ENCODE measurements around the gene PRELP. TPM values are rescaled to one million over a fixed set of nuclear protein-coding genes. Genes with fewer than 3 reads are reported as not detected.
"Not testable (repeated sequence)": the region's sequence is repeated elsewhere in the genome, so short reads cannot be mapped to it uniquely, and the experiment has no call there.

PRELP gene
- total RNA-seq, 1 experiment from 2014 or later = not detected

- no peak overlapping the region for H3K27ac ChIP-seq (ENCODE audit: low read length)
- H3K36me3 ChIP-seq (ENCODE audit: insufficient read depth, low read length) = no peaks in the 10 kb centered on the region
- H3K27me3 ChIP-seq (ENCODE audit: low read length) = no peaks in the 10 kb centered on the region
- H4K20me1 ChIP-seq (ENCODE audit: insufficient read depth, low read depth, low read length) = no peaks in the 10 kb centered on the region
- no peak for DNase-seq
- peaks cover 22% of the 10 kb centered on the region for H3K4me1 ChIP-seq (ENCODE audit: low read length)
- H3K9me3 ChIP-seq (ENCODE audit: low read length) = no peaks in the 10 kb centered on the region
- no peak overlapping the region for H3K9ac ChIP-seq (ENCODE audit: low read length)
- H3K4me3 ChIP-seq (ENCODE audit: low read length) = no peak overlapping the region
- no peaks in the 10 kb centered on the region for H3K79me2 ChIP-seq (ENCODE audit: low read length)
- H3K9me2 ChIP-seq (replicated peaks; ENCODE audit: insufficient read depth, low read length) = no peaks in the 10 kb centered on the region
- H2AFZ ChIP-seq (ENCODE audit: low read length) = no peak overlapping the region
- H3K4me2 ChIP-seq (ENCODE audit: low read depth, low read length, poor library complexity, severe bottlenecking) = no peak overlapping the region
These were observed 10.9 kb upstream of the PRELP start for GRCh38 chr1:203464743-203465142.

DNA sequence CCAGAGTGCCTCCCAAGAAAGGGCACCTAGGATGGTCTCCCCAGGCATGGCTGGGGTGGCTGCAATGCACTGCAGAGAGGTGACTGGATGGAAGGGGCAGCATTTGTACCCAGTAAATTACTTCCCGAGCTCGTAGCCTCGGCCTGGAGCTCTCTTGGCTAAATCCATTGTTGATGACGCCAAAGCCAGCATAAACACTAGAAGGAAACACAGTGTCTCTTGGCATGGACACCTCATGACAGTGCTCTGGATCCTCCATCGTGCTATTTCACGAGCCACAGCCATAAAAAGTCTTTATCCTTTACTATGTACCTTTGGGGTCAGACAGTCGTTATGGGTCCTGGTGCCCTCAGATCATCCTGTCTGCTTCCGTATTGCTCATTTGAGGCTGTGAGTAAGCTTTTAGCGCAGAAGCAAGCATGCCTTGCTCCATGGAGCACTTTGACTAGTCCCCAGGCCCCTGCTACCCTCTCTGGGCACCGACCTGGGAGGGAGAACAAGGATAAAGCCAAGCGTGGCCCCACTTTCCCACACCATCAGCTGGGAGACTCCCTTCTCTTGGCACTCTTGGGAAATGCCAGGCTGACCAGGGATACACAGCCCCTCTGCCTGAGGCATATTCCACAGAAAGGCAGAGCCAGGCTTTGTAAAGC is 10.3 kb upstream of the PRELP start:
- Histone ChIP-seq H3K4me3 (ENCODE audit: low read length) (no peak overlapping the region), H3K9me2 (replicated peaks; ENCODE audit: insufficient read depth, low read length) (no peaks in the 10 kb centered on the region), H3K4me2 (ENCODE audit: low read depth, low read length, poor library complexity, severe bottlenecking) (no peak overlapping the region), H3K36me3 (ENCODE audit: insufficient read depth, low read length) (no peaks in the 10 kb centered on the region), H3K79me2 (ENCODE audit: low read length) (no peaks in the 10 kb centered on the region), H3K9me3 (ENCODE audit: low read length) (no peaks in the 10 kb centered on the region), H3K4me1 (ENCODE audit: low read length) (peaks cover 18% of the 10 kb centered on the region), H3K27ac (ENCODE audit: low read length) (no peak overlapping the region), H3K27me3 (ENCODE audit: low read length) (no peaks in the 10 kb centered on the region), H2AFZ (ENCODE audit: low read length) (no peak overlapping the region), H3K9ac (ENCODE audit: low read length) (no peak overlapping the region), H4K20me1 (ENCODE audit: insufficient read depth, low read depth, low read length) (no peaks in the 10 kb centered on the region)
- DNase-seq = no peak

GRCh38 chr1:203465948-203466347 is 9.7 kb upstream of the PRELP start:
- Histone ChIP-seq H3K27me3 (ENCODE audit: low read length) (0 out of 2 replicates have a peak, but pooled peaks cover 3% of the 10 kb centered on the region), H2AFZ (ENCODE audit: low read length) (no peak overlapping the region), H3K4me1 (ENCODE audit: low read length) (peaks cover 18% of the 10 kb centered on the region), H3K79me2 (ENCODE audit: low read length) (no peaks in the 10 kb centered on the region), H3K4me3 (ENCODE audit: low read length) (no peak overlapping the region), H4K20me1 (ENCODE audit: insufficient read depth, low read depth, low read length) (no peaks in the 10 kb centered on the region), H3K4me2 (ENCODE audit: low read depth, low read length, poor library complexity, severe bottlenecking) (no peak overlapping the region), H3K9me3 (ENCODE audit: low read length) (no peaks in the 10 kb centered on the region), H3K27ac (ENCODE audit: low read length) (no peak overlapping the region), H3K9ac (ENCODE audit: low read length) (no peak overlapping the region), H3K36me3 (ENCODE audit: insufficient read depth, low read length) (no peaks in the 10 kb centered on the region), H3K9me2 (replicated peaks; ENCODE audit: insufficient read depth, low read length) (no peaks in the 10 kb centered on the region)
- no peak for DNase-seq

GRCh38 chr1:203466906-203467549 is 8.6 kb upstream of the PRELP start:
- not testable (repeated sequence) for H3K4me2 ChIP-seq (ENCODE audit: low read depth, low read length, poor library complexity, severe bottlenecking); H4K20me1 ChIP-seq (ENCODE audit: insufficient read depth, low read depth, low read length); H3K36me3 ChIP-seq (ENCODE audit: insufficient read depth, low read length); H3K4me3 ChIP-seq (ENCODE audit: low read length); H3K9ac ChIP-seq (ENCODE audit: low read length); H3K27me3 ChIP-seq (ENCODE audit: low read length); H3K27ac ChIP-seq (ENCODE audit: low read length); H3K9me2 ChIP-seq (replicated peaks; ENCODE audit: insufficient read depth, low read length); H3K9me3 ChIP-seq (ENCODE audit: low read length); H3K79me2 ChIP-seq (ENCODE audit: low read length); DNase-seq; H2AFZ ChIP-seq (ENCODE audit: low read length)
- peaks cover 18% of the 10 kb centered on the region for H3K4me1 ChIP-seq (ENCODE audit: low read length)

GRCh38 chr1:203467550-203467921 is 8.1 kb upstream of the PRELP start:
- H3K4me1 ChIP-seq (ENCODE audit: low read length) = peaks cover 18% of the 10 kb centered on the region
- H3K27me3 ChIP-seq (ENCODE audit: low read length) = 0 out of 2 replicates have a peak, but pooled peaks cover 3% of the 10 kb centered on the region
- DNase-seq = no peak
- H2AFZ ChIP-seq (ENCODE audit: low read length) = no peak overlapping the region
- no peaks in the 10 kb centered on the region for H3K9me2 ChIP-seq (replicated peaks; ENCODE audit: insufficient read depth, low read length)
- H3K27ac ChIP-seq (ENCODE audit: low read length) = no peak overlapping the region
- H4K20me1 ChIP-seq (ENCODE audit: insufficient read depth, low read depth, low read length) = no peaks in the 10 kb centered on the region
- no peaks in the 10 kb centered on the region for H3K79me2 ChIP-seq (ENCODE audit: low read length)
- H3K4me2 ChIP-seq (ENCODE audit: low read depth, low read length, poor library complexity, severe bottlenecking) = no peak overlapping the region
- no peaks in the 10 kb centered on the region for H3K36me3 ChIP-seq (ENCODE audit: insufficient read depth, low read length)
- no peaks in the 10 kb centered on the region for H3K9me3 ChIP-seq (ENCODE audit: low read length)
- no peak overlapping the region for H3K9ac ChIP-seq (ENCODE audit: low read length)
- no peak overlapping the region for H3K4me3 ChIP-seq (ENCODE audit: low read length)

- no peak overlapping the region for H3K4me3 ChIP-seq (ENCODE audit: low read length)
- H3K4me1 ChIP-seq (ENCODE audit: low read length) = peaks cover 18% of the 10 kb centered on the region
- H3K4me2 ChIP-seq (ENCODE audit: low read depth, low read length, poor library complexity, severe bottlenecking) = no peak overlapping the region
- DNase-seq = no peak
- H3K79me2 ChIP-seq (ENCODE audit: low read length) = no peaks in the 10 kb centered on the region
- H3K27me3 ChIP-seq (ENCODE audit: low read length) = 0 out of 2 replicates have a peak, but pooled peaks cover 3% of the 10 kb centered on the region
- no peaks in the 10 kb centered on the region for H3K9me2 ChIP-seq (replicated peaks; ENCODE audit: insufficient read depth, low read length)
- no peaks in the 10 kb centered on the region for H4K20me1 ChIP-seq (ENCODE audit: insufficient read depth, low read depth, low read length)
- no peak overlapping the region for H2AFZ ChIP-seq (ENCODE audit: low read length)
- no peaks in the 10 kb centered on the region for H3K9me3 ChIP-seq (ENCODE audit: low read length)
- H3K27ac ChIP-seq (ENCODE audit: low read length) = no peak overlapping the region
- no peak overlapping the region for H3K9ac ChIP-seq (ENCODE audit: low read length)
- no peaks in the 10 kb centered on the region for H3K36me3 ChIP-seq (ENCODE audit: insufficient read depth, low read length)
These were observed 7.3 kb upstream of the PRELP start for GRCh38 chr1:203468326-203468725.

- Histone ChIP-seq H3K79me2 (ENCODE audit: low read length) (no peaks in the 10 kb centered on the region), H4K20me1 (ENCODE audit: insufficient read depth, low read depth, low read length) (no peaks in the 10 kb centered on the region), H3K9ac (ENCODE audit: low read length) (no peak overlapping the region), H3K4me1 (ENCODE audit: low read length) (peaks cover 18% of the 10 kb centered on the region), H3K36me3 (ENCODE audit: insufficient read depth, low read length) (no peaks in the 10 kb centered on the region), H3K27ac (ENCODE audit: low read length) (no peak overlapping the region), H3K9me3 (ENCODE audit: low read length) (no peaks in the 10 kb centered on the region), H3K4me2 (ENCODE audit: low read depth, low read length, poor library complexity, severe bottlenecking) (no peak overlapping the region), H3K9me2 (replicated peaks; ENCODE audit: insufficient read depth, low read length) (no peaks in the 10 kb centered on the region), H3K4me3 (ENCODE audit: low read length) (no peak overlapping the region), H2AFZ (ENCODE audit: low read length) (no peak overlapping the region), H3K27me3 (ENCODE audit: low read length) (0 out of 2 replicates have a peak, but pooled peaks cover 3% of the 10 kb centered on the region)
- DNase-seq = no peak
These were observed 5.4 kb upstream of the PRELP start for GRCh38 chr1:203470240-203470639.

DNA sequence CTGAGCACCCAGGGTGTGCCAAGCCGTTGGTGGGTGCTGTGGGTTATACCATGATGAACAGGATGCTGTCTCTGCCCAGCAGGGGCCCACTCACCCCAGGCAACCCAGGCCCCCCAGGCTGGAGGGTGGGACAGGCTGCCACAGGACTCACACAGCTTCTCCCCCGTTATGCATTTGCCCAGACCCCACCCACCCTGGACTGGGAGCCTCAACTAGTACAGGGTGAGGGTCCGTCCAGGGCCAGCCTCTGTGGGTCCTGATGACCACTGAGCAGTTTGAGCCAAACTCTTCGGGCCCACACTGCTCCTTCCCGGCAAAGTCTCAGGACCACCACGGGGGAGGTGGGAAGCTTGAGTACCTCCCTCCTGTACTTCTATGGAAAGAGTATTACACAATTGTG is 3.8 kb upstream of the PRELP start:
- Histone ChIP-seq H3K9me3 (ENCODE audit: low read length) (no peaks in the 10 kb centered on the region), H3K36me3 (ENCODE audit: insufficient read depth, low read length) (no peaks in the 10 kb centered on the region), H3K4me1 (ENCODE audit: low read length) (peaks cover 13% of the 10 kb centered on the region), H3K4me2 (ENCODE audit: low read depth, low read length, poor library complexity, severe bottlenecking) (no peak overlapping the region), H3K4me3 (ENCODE audit: low read length) (no peak overlapping the region), H3K27ac (ENCODE audit: low read length) (no peak overlapping the region), H3K27me3 (ENCODE audit: low read length) (0 out of 2 replicates have a peak, but pooled peaks cover 3% of the 10 kb centered on the region), H3K79me2 (ENCODE audit: low read length) (no peaks in the 10 kb centered on the region), H3K9ac (ENCODE audit: low read length) (no peak overlapping the region), H2AFZ (ENCODE audit: low read length) (no peak overlapping the region), H3K9me2 (replicated peaks; ENCODE audit: insufficient read depth, low read length) (no peaks in the 10 kb centered on the region), H4K20me1 (ENCODE audit: insufficient read depth, low read depth, low read length) (no peaks in the 10 kb centered on the region)
- no peak for DNase-seq

Measured in Karpas-422 (cell line).